Erythroblast (primary cell): ENCODE data around the gene TMEM87A.

ENCODE experiments used
- GATA1 ChIP-seq: IDR thresholded peaks from 2 replicates; pipeline ENCODE4 v1.6.1; 2011; ENCODE audit warnings: low read depth, mild to moderate bottlenecking, control low read depth, low read length, moderate library complexity
- POLR2A ChIP-seq: IDR thresholded peaks from 2 replicates; pipeline ENCODE4 v1.6.1; 2011; ENCODE audit warnings: mild to moderate bottlenecking, low read length

DNA sequence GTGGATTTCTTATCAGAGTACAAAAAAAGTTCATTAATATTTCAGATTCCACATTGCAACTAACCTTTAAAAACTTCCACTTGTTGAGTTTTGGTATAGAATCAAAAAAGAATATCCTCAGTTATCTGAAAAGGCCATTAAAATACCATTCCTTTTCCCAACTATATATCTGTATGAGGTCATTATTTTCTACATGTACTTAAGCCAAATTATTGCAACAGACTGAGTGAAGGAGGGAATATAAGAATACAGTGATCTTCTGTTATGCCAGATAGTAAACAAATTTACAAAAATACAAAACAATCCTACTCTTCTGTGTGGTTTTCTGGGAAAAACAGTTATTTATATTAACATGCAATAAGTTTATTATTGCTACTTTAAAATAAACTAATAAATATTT, 5.9 kb downstream of the TMEM87A start:
- TF ChIP-seq POLR2A (no peak), GATA1 (no peak)
